ENCODE data around the gene MAX. TPM values are rescaled to one million over a fixed set of nuclear protein-coding genes. Genes with fewer than 3 reads are reported as not detected.

Gene MAX, protein sequence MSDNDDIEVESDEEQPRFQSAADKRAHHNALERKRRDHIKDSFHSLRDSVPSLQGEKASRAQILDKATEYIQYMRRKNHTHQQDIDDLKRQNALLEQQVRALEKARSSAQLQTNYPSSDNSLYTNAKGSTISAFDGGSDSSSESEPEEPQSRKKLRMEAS
- total RNA-seq (10 to 100 TPM; 53.1 to 56.4 TPM), polyA plus RNA-seq (ENCODE audit: insufficient read depth, low read depth, low replicate concordance) (56.7 TPM)
- long read RNA-seq, donor 1, transcript MAX-205 (5 exons, 1,546 nt), result minor isoform, 17 of 43 reads
- long read RNA-seq, donor 1, transcript MAX-204 (4 exons, 1,973 nt), result major isoform, 22 of 43 reads
- long read RNA-seq, donor 1, partial matches to known transcripts, result 0 of 43 reads
- long read RNA-seq, donor 1, other reads (novel, unspliced or antisense), result 0 of 43 reads
- long read RNA-seq, donor 2, transcript MAX-205 (5 exons, 1,546 nt), result minor isoform, 5 of 29 reads
- long read RNA-seq, donor 2, transcript MAX-204 (4 exons, 1,973 nt), result major isoform, 12 of 29 reads
- long read RNA-seq, donor 2, partial matches to known transcripts, result 0 of 29 reads
- long read RNA-seq, donor 2, other reads (novel, unspliced or antisense), result 0 of 29 reads

DNA sequence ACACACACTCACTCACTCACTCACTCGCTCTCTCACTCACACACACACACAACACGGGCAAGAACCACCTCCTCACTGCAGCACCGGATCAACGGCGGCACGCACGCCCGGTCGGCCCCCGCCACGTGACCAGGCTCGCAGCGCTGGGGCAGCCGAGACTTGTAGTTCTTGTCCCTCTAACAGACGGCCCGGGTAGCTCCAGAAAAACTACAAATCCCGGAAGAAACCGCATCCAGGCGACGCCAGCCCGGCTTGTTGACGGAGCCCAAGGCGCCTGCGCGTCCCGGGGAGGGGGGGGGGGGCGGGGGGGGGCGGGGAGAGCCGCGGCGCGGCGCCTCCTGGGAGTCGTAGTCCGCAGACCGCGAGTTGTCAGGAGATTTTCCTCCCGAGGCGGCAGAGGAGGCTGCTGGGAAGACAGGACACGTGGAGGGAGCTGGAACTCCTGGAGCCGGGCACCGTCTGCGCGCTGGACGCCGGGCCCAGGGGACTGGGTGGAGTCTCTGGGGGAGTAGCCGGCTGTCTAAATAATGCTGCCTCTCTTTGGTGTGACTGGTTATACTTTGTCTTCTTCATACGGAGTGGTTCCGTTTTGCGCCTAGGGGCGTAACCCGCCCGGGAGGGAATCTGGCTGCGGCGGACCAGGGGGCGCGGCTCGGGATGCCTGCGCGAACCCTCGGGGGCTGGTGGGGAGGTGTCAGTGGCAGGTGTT, at the start of gene MAX:
Gene MAX (minus strand): TSS at position 77 of the 709 bp plus-strand sequence. CDS start 178 bp downstream, outside the sequence.
- Histone ChIP-seq H3K36me3 (ENCODE audit: low read depth, missing control alignments) (no peaks in the 10 kb centered on the region), H3K9me3 (no peaks in the 10 kb centered on the region), H3K4me3 (peak within 1 kb of the TSS; percentile 85 to 96), H3K4me1 (peaks cover 9% of the 10 kb centered on the region), H3K27ac (peak within 1 kb of the TSS; percentile 85 to 90), H3K27me3 (no peaks in the 10 kb centered on the region)
- 1 to 3% methylated on average over 8 to 61 of the region's 61 CpGs for WGBS, 2 donors
- DNase-seq, result peak; percentile 99
- TF ChIP-seq, protein P1, sequence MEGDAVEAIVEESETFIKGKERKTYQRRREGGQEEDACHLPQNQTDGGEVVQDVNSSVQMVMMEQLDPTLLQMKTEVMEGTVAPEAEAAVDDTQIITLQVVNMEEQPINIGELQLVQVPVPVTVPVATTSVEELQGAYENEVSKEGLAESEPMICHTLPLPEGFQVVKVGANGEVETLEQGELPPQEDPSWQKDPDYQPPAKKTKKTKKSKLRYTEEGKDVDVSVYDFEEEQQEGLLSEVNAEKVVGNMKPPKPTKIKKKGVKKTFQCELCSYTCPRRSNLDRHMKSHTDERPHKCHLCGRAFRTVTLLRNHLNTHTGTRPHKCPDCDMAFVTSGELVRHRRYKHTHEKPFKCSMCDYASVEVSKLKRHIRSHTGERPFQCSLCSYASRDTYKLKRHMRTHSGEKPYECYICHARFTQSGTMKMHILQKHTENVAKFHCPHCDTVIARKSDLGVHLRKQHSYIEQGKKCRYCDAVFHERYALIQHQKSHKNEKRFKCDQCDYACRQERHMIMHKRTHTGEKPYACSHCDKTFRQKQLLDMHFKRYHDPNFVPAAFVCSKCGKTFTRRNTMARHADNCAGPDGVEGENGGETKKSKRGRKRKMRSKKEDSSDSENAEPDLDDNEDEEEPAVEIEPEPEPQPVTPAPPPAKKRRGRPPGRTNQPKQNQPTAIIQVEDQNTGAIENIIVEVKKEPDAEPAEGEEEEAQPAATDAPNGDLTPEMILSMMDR (IDR thresholded peaks at IDR 0.05), result no peak
- peak; percentile 67 for TF ChIP-seq POLR2A (IDR thresholded peaks at IDR 0.05)
- intact Hi-C loops (cut with DNase I; ENCODE audit: low total_unique reads), result no loop called here

DNA sequence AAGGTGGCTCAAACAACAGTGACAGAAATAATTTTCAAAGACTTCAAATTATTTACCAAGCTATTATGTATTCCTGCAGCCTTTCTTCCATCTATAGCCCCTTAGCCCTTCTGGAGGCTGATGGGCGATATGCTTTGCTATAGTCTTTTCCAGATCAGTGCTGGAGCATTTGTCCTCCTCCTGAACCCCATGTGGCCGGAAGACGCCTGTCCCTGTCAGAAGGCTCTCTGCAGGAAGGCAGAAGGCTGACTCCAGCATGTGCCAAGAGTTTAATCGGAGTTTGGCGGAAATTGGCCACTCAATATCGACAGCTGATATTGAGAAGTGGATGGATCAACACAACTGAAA, 49.3 kb upstream of the MAX start:
- Histone ChIP-seq H3K4me3 (no peak overlapping the region), H3K4me1 (peaks cover 4% of the 10 kb centered on the region), H3K9me3 (no peaks in the 10 kb centered on the region), H3K36me3 (ENCODE audit: low read depth, missing control alignments) (no peaks in the 10 kb centered on the region), H3K27me3 (no peaks in the 10 kb centered on the region), H3K27ac (no peak overlapping the region)
- intact Hi-C loops (cut with DNase I; ENCODE audit: low total_unique reads), result no loop called here
- 90 to 94% methylated on average over 6 of the region's 6 CpGs for WGBS, 2 donors
- TF ChIP-seq, protein P1 (IDR thresholded peaks at IDR 0.05), result no peak
- TF ChIP-seq POLR2A (IDR thresholded peaks at IDR 0.05), result no peak
- DNase-seq, result no peak

DNA sequence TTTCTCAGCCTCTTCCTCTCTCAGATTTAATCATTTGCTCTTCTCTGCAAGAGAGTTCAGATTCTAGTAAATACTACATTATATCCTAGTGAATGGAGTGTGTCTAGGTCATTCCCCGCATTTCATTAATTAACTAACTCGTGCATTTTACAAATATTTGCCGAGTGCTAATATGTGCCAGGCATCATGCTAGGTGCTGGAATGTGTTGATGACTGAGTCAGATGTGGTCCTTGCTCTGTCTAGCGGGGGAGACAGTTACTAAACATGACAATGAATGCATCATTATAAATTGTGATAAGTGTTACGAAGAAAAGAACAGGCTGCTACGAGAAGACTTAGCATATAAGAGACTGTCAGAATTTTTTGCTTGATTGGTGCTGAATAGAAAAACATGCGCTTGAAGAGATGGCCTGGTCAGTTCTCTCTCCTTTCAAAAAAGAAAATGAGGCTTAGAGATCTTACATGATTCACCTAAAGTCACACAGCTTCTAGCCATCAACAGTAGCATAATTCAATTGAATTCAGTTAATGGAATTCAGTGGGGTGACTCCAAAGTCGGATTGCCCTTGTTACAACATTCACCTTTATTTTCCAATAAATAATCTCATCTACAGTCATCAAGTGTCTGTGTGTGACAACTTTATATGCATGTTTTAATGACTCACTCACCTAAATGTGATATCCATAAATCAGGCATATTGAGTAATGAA, 48.7 kb upstream of the MAX start:
- Histone ChIP-seq H3K4me3 (no peak overlapping the region), H3K27ac (no peak overlapping the region), H3K27me3 (no peaks in the 10 kb centered on the region), H3K36me3 (ENCODE audit: low read depth, missing control alignments) (no peaks in the 10 kb centered on the region), H3K9me3 (no peaks in the 10 kb centered on the region), H3K4me1 (no peaks in the 10 kb centered on the region)
- intact Hi-C loops (cut with DNase I; ENCODE audit: low total_unique reads), result no loop called here
- DNase-seq, result no peak
- WGBS, 2 donors, result 66 to 76% methylated on average over 8 of the region's 8 CpGs
- TF ChIP-seq, protein P1 (IDR thresholded peaks at IDR 0.05), result no peak
- TF ChIP-seq POLR2A (IDR thresholded peaks at IDR 0.05), result no peak

DNA sequence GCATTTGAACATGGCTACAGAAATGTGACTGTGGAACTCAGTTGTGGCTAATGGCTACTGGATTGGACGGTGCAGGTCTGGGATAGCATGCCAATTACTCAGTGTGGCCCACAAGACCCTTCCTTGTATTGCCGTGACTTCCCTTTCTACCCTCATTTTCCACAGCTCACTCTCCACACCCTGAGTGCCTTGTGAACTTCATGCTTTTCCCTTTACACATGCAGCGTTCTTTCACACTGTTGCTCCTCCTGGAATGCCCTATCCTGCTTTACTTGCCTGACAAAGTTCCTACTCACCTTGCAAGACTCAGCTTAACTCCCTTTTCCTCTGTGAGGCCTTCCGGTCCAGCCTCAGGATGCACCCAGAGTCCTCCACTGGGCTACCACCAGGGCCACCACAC, 46.8 kb upstream of the MAX start:
- 93 to 97% methylated on average over 4 of the region's 4 CpGs for WGBS, 2 donors

More for the DNA sequence above, 46.8 kb upstream of the MAX start:
- no peak for DNase-seq
- Histone ChIP-seq H3K27ac (no peak overlapping the region), H3K4me3 (no peak overlapping the region), H3K4me1 (no peaks in the 10 kb centered on the region), H3K9me3 (no peaks in the 10 kb centered on the region), H3K27me3 (no peaks in the 10 kb centered on the region), H3K36me3 (ENCODE audit: low read depth, missing control alignments) (no peaks in the 10 kb centered on the region)
- no peak for TF ChIP-seq POLR2A (IDR thresholded peaks at IDR 0.05)
- TF ChIP-seq, protein P1 (IDR thresholded peaks at IDR 0.05), result no peak
- intact Hi-C loops (cut with DNase I; ENCODE audit: low total_unique reads), result no loop called here
